Measurements from ENCODE around the gene MPHOSPH10.
A peak's percentile ranks its signal among the peaks of the same experiment; 100 is the strongest.
"Not testable (repeated sequence)": the region's sequence is repeated elsewhere in the genome, so short reads cannot be mapped to it uniquely, and the experiment has no call there.

MPHOSPH10 gene

DNA sequence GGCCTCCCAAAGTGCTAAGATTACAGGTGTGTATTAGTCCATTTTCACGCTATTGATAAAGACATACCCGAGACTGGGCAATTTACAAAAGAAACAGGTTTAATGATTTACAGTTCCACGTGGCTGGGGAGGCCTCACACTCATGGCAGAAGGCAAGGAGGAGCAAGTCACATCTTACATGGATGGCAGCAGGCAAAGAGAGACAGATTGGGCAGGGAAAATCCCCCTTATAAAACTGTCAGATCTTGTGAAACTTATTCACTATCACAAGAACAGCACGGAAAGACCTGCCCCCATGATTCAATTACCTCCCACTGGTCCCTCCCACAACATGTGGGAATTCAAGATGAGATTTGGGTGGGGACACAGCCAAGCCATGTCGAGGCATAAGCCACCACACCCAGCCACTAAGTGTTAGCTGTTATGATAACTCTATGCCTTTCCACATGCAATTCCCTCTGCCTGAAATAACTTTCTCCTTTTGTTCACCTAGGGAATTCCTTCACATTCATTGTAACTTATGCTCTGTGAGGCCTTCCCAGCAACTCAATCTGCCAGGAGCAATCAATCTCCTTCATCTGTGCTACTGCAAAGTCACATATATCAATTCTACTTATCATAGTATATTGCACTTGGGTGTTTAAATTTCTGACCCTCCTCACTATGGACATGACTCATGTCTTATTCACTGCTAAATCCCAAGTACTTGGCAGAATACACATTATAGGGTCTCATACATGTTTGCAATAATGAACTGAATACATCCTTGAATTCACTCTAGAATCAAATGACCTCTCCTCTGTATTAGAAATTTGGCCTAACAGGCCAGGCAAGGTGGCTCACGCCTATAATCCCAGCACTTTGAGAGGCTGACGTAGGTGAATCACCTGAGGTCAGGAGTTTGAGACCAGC lies 7.8 kb upstream of the MPHOSPH10 start:
- no peak for DNase-seq

DNA sequence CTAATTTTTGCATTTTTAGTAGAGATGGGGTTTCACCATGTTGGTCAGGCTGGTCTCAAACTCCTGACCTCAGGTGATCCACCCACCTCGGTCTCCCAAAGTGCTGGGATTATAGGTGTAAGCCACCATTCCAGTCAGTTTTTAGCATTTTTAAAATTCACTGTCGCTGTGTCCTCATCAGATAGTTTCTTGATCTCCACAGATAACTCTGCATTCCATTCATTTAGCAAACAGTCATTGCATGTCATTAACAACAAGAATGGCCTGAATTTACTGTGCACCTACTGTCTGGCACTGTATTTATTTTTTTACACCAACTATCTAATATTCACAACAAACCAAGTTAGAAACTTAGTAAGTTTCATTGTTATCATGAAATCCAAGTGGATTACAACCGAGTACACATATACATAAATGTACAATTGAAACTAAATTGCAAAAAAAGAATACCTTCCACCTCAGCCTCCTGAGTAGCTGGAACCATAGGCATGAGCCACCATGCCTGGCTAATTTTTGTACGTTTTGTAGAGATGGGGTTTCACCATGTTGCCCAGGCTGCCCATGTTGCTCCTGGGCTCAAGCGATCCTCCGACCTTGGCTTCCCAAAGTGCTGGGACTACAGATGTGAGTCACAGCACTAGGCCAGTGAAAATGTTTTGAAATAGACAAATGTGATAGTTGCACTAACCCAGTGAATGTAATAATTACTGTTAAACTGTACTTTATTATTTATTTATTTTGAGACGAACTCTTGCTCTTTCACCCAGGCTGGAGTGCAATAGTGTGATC lies 4.7 kb upstream of the MPHOSPH10 start:
- no peak for DNase-seq

- DNase-seq: no peak
Observed at GRCh38 chr2:71126957-71127356, 3.5 kb upstream of the MPHOSPH10 start.

DNA sequence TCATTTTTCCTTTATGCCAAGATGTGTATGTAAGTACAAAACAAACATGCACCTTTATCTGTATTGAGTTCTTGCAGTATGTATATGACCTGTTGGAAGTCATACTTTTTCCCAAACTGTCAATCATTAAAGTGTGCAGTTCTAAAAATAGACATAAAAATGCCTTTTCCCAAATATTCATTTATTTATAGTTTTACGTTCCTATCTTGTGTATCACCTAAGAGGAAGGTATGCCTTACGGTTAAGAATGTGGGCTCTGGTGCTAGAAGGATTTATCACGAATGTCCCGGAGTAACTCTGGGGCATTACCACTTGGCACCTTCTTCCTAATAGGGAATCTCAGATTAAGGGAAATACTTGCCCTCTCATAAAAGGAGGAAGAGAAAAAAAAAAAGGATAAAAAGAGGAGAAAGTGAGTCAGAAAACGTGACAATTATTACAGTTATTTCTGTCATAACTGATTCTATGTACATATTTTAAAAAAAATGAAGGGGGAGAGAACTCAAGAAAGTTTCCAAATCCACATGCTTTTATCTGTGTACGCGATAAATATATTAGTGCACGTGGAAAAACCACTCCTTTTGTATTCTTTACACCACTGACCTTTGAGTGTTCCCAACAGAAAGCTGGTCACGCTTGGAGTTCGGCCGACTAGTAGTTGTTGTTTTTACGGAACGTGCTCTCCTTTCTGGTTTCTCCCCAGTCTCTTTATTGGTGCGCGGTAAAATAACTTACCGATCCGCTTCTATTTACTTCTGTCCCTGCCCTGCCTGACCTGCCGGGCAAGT lies 1.1 kb upstream of the MPHOSPH10 start:
- DNase-seq: no peak

DNA sequence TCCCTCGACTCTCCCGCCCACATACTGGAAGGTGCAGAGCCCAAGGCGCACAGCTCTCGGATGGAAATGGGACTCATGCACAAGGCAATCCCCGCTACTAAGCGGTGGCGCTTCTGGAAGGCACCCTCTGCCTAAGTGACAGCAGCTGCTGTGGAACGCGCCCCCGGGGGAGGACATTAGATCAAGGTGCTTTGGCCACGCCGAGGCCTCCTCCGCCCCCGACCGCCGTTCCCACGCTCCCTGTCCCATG lies 607 bp upstream of the MPHOSPH10 start:
- no peak for DNase-seq

- DNase-seq: no peak
Observed at GRCh38 chr2:71130905-71131244, 441 bp downstream of the MPHOSPH10 start.

DNA sequence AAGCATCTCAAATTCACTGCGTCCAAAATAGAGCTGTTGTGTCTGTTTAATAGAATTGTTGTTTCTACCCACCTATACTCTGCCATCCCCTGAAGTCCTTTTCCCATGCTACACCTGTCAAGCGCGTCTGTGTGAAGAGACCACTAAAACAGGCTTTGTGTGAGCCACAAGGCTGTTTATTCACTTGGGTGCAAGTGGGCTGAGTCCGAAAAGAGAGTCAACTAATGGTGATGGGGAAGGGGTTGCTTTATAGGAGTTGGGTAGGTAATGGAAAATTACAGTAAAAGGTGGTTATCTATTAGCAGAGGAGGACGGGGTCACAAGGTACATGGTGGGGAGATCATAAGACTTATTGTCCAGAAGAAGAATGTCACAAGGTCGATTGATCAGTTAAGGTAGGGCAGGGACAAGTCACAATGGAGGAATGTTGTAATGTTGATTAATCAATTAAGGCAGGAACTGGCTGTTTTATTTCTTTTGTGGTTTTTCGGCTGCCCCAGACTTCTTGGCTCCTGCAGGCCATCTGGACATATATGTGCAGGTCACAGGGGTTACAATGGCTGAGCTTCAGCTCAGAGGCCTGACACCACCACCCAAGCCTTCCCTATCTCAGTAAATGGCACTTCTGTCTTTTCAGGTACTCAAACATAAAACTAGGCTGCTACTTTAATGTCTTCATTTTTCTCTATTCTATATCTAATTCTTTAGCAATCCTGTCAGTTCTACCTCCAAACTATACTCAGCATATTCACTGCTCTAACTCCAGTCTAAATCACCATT lies 1.1 kb downstream of the MPHOSPH10 start:
- DNase-seq: not testable (repeated sequence)

GRCh38 chr2:71133603-71134002 lies 3.2 kb downstream of the MPHOSPH10 start:
- DNase-seq: no peak

DNA sequence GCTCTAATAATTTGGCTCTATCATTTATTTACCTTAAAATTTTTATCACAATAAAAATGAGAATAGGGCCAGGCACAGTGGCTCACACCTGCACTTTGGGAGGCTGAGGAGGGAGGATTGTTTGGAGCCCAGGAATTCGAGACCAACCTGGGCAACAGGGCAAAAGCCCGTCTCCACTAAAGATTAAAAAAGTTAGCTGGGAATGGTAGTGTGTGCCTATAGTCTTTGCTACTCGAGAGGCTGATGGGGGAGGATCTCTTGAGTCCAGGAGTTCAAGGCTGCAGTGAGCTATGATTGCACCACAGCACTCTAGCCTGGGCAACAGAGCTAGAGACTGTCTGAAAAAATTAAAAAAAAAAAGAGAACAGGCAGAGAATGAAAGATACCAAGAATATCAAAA lies 5.7 kb downstream of the MPHOSPH10 start:
- DNase-seq: no peak

- DNase-seq: no peak
Observed at GRCh38 chr2:71143782-71144181, 13.3 kb downstream of the MPHOSPH10 start.

GRCh38 chr2:71148506-71149063 lies 18.2 kb downstream of the MPHOSPH10 start:
- no peak for DNase-seq

DNA sequence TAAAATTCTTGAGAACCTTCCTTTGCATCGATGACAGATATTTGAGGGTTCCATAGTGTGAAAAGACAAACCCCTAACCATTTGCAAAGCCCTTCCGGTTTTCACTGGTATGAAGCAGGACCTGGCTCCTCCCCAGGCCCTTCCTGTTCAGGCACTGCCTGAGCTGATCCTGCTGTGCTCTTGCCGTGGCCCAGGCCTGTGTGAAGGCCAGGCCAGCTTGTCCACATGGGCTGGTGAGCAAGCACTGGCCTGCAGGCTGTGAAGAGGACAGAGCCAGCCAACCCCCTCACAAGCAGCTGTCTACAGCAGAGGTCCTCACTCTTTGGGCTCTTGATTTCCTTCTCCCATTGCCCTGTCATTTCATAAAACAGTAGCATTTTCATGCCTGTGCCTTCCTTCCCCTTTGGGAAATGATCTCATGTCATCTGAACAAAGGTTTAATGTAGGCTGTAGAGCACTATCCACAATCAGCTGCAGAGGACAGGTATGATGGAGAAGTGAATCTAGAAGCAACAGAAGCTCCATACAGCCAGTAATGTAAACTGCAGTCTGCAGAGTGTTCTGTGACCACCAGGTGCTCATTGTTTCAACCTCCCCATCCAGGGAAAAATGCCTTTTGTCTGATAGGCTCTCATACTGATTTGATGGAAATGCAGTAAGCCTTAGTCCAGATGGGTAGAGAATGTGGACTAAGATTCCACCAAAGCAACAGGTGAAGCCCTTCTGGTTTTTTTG lies 19.8 kb downstream of the MPHOSPH10 start:
- DNase-seq: no peak

GRCh38 chr2:71151620-71152019 lies 21.2 kb downstream of the MPHOSPH10 start:
- no peak for DNase-seq

- no peak for DNase-seq
Observed at GRCh38 chr2:71153585-71154224, 23.3 kb downstream of the MPHOSPH10 start.

DNA sequence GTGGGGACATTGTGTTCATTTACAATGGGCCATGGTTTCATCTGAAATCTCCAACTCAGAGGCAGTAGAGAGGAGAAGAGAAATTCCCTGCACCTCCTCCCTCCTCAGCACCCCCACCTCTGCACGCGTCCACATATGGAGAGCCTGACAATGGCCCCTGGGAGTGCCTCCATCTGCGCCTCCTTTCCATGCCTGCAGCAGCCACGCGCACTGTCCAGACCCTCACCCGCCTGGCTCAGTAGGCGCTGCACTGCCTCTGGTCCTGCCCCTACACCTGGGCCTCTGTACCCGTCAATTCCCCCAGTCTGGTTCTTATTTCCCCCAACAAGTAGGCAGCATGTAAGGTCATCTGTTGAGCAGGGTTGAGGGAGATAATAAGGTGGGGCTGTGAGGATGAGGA lies 23.8 kb downstream of the MPHOSPH10 start:
- DNase-seq: no peak

DNA sequence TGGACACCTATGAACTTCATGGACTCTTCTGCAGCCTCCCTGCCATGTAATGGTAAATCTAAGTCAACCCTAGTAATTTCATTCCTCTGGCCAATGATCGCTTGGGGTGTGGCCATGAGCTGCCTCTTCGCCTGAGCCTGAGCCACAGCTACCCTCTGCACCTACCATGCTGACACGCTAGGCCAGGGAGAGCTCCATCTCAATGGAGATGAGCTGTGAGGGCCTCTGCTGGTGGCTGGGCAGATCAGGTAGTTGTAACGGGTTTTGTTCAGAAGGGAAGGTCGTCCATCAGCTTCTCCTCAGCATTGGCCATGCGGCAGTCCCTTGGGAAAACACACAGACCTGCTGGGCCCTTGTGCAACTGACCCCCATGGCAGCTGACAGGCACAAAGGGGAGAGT lies 24.4 kb downstream of the MPHOSPH10 start:
- DNase-seq: no peak

DNA sequence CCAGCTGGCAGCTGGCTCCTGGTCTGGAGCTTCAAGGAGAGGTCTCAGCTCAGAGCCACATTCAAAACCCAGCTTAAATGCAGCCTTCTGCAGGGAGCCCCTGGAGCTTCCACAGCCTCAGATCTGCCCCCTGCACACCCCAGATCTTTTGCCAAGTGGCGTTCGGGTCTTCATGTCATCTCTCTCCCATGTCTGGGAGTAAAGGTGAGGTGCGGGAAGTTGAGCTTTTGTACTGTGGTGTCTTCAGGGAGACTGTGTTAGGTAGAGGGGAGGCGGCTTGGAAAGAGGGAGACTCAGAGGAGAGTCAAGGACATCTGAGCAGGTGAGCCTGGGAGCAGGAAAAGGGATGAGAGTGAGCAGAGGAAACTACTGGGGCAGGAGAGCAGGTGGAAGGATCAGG lies 25.4 kb downstream of the MPHOSPH10 start:
- DNase-seq: no peak

GRCh38 chr2:71156573-71156972 lies 26.1 kb downstream of the MPHOSPH10 start:
- DNase-seq: no peak

GRCh38 chr2:71157124-71157793 lies 26.8 kb downstream of the MPHOSPH10 start:
- DNase-seq: peak; percentile 14

- no peak for DNase-seq
Observed at GRCh38 chr2:71166812-71167211, 36.4 kb downstream of the MPHOSPH10 start.

GRCh38 chr2:71173096-71173495 lies 42.7 kb downstream of the MPHOSPH10 start:
- no peak for DNase-seq
